Lower leg skin (tissue), 3 donors: ENCODE results near the gene EVX2.

ENCODE experiments used
- CTCF ChIP-seq, 3 donors: fragments of 450-650 bp; IDR thresholded peaks; one replicate each; pipeline ENCODE4 v1.5.1; 2016; ENCODE audit warnings: antibody characterized with exemption in 3 of 3, mild to moderate bottlenecking in 3 of 3, moderate library complexity in 2 of 3
- POLR2A ChIP-seq, 2 donors: fragments of 450-650 bp; IDR thresholded peaks; one replicate each; pipeline ENCODE4 v1.6.1; 2016 to 2017; ENCODE audit warnings: antibody characterized with exemption in 2 of 2, mild to moderate bottlenecking in 1 of 2, moderate library complexity in 1 of 2

- TF ChIP-seq CTCF (IDR thresholded peaks at IDR 0.05) (no peak), POLR2A (IDR thresholded peaks at IDR 0.05) (no peak)
Observed at GRCh38 chr2:176035013-176035691, 48.6 kb downstream of the EVX2 start.
